HG03095 (cell line): ENCODE results near the gene SCIN.
"Not testable (repeated sequence)": the region's sequence is repeated elsewhere in the genome, so short reads cannot be mapped to it uniquely, and the experiment has no call there.

Experiments
- ATAC-seq: cut with Tn5 transposase; IDR thresholded peaks from one replicate; pipeline ENCODE4 v1.9.1; 2021; ENCODE audit warnings: moderate library complexity; ENCODE audit not compliant: unreplicated experiment

SCIN gene

GRCh38 chr7:12646139-12646538, 75.6 kb downstream of the SCIN start:
- ATAC-seq, result no peak

GRCh38 chr7:12647364-12648219, 77.1 kb downstream of the SCIN start:
- ATAC-seq, result no peak

- ATAC-seq, result no peak
Measured at GRCh38 chr7:12648704-12649261, 78.3 kb downstream of the SCIN start.

- ATAC-seq, result no peak
Measured at GRCh38 chr7:12649348-12649747, 78.8 kb downstream of the SCIN start.

GRCh38 chr7:12650080-12650479, 79.6 kb downstream of the SCIN start:
- no peak for ATAC-seq

- no peak for ATAC-seq
Measured at GRCh38 chr7:12653110-12653509, 82.6 kb downstream of the SCIN start.

GRCh38 chr7:12653518-12653917, 83.0 kb downstream of the SCIN start:
- no peak for ATAC-seq

GRCh38 chr7:12655161-12655560, 84.6 kb downstream of the SCIN start:
- no peak for ATAC-seq

GRCh38 chr7:12660423-12660822, 89.9 kb downstream of the SCIN start:
- ATAC-seq, result not testable (repeated sequence)

GRCh38 chr7:12660986-12661385, 90.5 kb downstream of the SCIN start:
- ATAC-seq, result not testable (repeated sequence)

- ATAC-seq, result no peak
Measured at GRCh38 chr7:12661581-12661980, 91.1 kb downstream of the SCIN start.

GRCh38 chr7:12670000-12670729, 99.6 kb downstream of the SCIN start:
- no peak for ATAC-seq

- ATAC-seq, result no peak
Measured at GRCh38 chr7:12670743-12671520, 100.4 kb downstream of the SCIN start.

GRCh38 chr7:12673436-12673835, 102.9 kb downstream of the SCIN start:
- not testable (repeated sequence) for ATAC-seq

- no peak for ATAC-seq
Measured at GRCh38 chr7:12674053-12674452, 103.5 kb downstream of the SCIN start.

- ATAC-seq, result no peak
Measured at GRCh38 chr7:12674861-12675260, 104.3 kb downstream of the SCIN start.

- ATAC-seq, result no peak
Measured at GRCh38 chr7:12683678-12684585, 113.4 kb downstream of the SCIN start.

GRCh38 chr7:12684733-12685132, 114.2 kb downstream of the SCIN start:
- no peak for ATAC-seq

GRCh38 chr7:12685550-12685949, 115.0 kb downstream of the SCIN start:
- ATAC-seq, result no peak
